A549 (cell line): ENCODE results near the gene PAX3. TPM values are rescaled to one million over a fixed set of nuclear protein-coding genes. Genes with fewer than 3 reads are reported as not detected.

Source experiments
- ATAC-seq, 2 experiments: fragments of 200-7000 bp in 1 of 2; fragments of >200 bp in 1 of 2; cut with Nextera tagmentation in 1 of 2; cut with Tn5 transposase in 1 of 2; 3 replicates each; pipeline versions ENCODE4 v1.8.0 to v1.9.1; 2018 to 2020; ENCODE audit warnings: mild to moderate bottlenecking in 1 of 2, moderate library complexity in 1 of 2
- CTCF ChIA-PET: fragments of 300-600 bp; sonication (Branson Sonifier 250); formaldehyde crosslinking; extraction: SDS; loops from one replicate; lab custom pipeline; 2021; ENCODE audit warnings: antibody characterized with exemption, inconsistent platforms; lab: Yijun Ruan, JAX
- POLR2A ChIA-PET: fragments of 350-600 bp; formaldehyde crosslinking; extraction: SDS; loops from one replicate; lab custom pipeline; 2021; ENCODE audit warnings: antibody characterized with exemption, inconsistent platforms; lab: Yijun Ruan, JAX
- DNase-seq, 2 experiments: peaks; one replicate each; pipeline versions ENCODE4 v3.0.0 to v3.0.0-alpha.2; 2011 to 2016; ENCODE audit warnings: low read depth in 1 of 2, low spot score in 1 of 2
- FAIRE-seq: peaks from 2 replicates; lab custom pipeline; 2011; peaks lifted over from hg19 to GRCh38; lab: Jason Lieb, UNC
- H3K27ac ChIP-seq, 2 experiments: fragments of >200 bp; sonication (Bioruptor Twin); formaldehyde crosslinking; 3 replicates each; pipeline ENCODE4 v1.5.1; 2016 to 2017
- H3K4me1 ChIP-seq: fragments of >200 bp; sonication (Bioruptor Twin); formaldehyde crosslinking; 3 replicates; pipeline ENCODE4 v1.6.1; 2016
- H3K4me2 ChIP-seq: fragments of >200 bp; sonication (Bioruptor Twin); formaldehyde crosslinking; 3 replicates; pipeline ENCODE4 v1.6.1; 2016
- H3K4me3 ChIP-seq: fragments of >200 bp; sonication (Bioruptor Twin); formaldehyde crosslinking; 3 replicates; pipeline ENCODE4 v1.5.1; 2016
- H3K9me3 ChIP-seq: fragments of >200 bp; sonication (Bioruptor Twin); formaldehyde crosslinking; 3 replicates; pipeline ENCODE4 v1.6.1; 2016
- BCL3 ChIP-seq: fragments of >200 bp; sonication (Bioruptor Twin); formaldehyde crosslinking; IDR thresholded peaks from 3 replicates; pipeline ENCODE4 v1.6.1; 2016
- CBX2 ChIP-seq: fragments of 200-600 bp; sonication (generic); IDR thresholded peaks from 2 replicates; pipeline ENCODE4 v1.6.1; 2016; ENCODE audit warnings: low read depth, mild to moderate bottlenecking, borderline replicate concordance
- CBX8 ChIP-seq: fragments of 200-600 bp; sonication (generic); IDR thresholded peaks from 2 replicates; pipeline ENCODE4 v1.6.1; 2016
- CHD2 ChIP-seq: fragments of 150-350 bp; IDR thresholded peaks from 2 replicates; pipeline ENCODE4 v1.6.1; 2014; ENCODE audit warnings: low read length; ENCODE audit not compliant: partially characterized antibody
- CHD4 ChIP-seq: fragments of 200-600 bp; sonication (generic); IDR thresholded peaks from 2 replicates; pipeline ENCODE4 v1.6.1; 2016; ENCODE audit warnings: antibody characterized with exemption, mild to moderate bottlenecking, borderline replicate concordance
- CTCF ChIP-seq: fragments of >200 bp; sonication (Bioruptor Twin); formaldehyde crosslinking; IDR thresholded peaks from 3 replicates; pipeline ENCODE4 v1.5.1; 2016
- EHF ChIP-seq: fragments of 250-450 bp; sonication (Bioruptor Pico); IDR thresholded peaks from 2 replicates; pipeline ENCODE4 v1.5.0; 2020; ENCODE audit warnings: mild to moderate bottlenecking
- EHMT2 ChIP-seq: fragments of 200-600 bp; sonication (generic); IDR thresholded peaks from 2 replicates; pipeline ENCODE4 v1.6.1; 2016; ENCODE audit warnings: antibody characterized with exemption, low read depth, mild to moderate bottlenecking, moderate library complexity
- FOSB ChIP-seq: fragments of 250-450 bp; sonication (Bioruptor Pico); IDR thresholded peaks from 2 replicates; pipeline ENCODE4 v1.5.0; 2020; ENCODE audit warnings: mild to moderate bottlenecking, moderate library complexity
- FOSL2 ChIP-seq, 2 experiments: fragments of 450-650 bp in 1 of 2; fragments of >200 bp in 1 of 2; sonication (Bioruptor Twin) in 1 of 2; formaldehyde crosslinking; IDR thresholded peaks; 2 replicates each; pipeline versions ENCODE4 v1.5.0 to v1.6.1; 2016 to 2020; ENCODE audit warnings: mild to moderate bottlenecking in 1 of 2, moderate library complexity in 1 of 2
- GATA3 ChIP-seq: IDR thresholded peaks from 2 replicates; pipeline ENCODE4 v1.6.1; 2012; ENCODE audit warnings: borderline replicate concordance
- HOXA7 ChIP-seq: fragments of 250-450 bp; sonication (Bioruptor Pico); IDR thresholded peaks from 2 replicates; pipeline ENCODE4 v1.5.0; 2020; ENCODE audit warnings: mild to moderate bottlenecking, moderate library complexity
- HOXB13 ChIP-seq: fragments of 250-450 bp; sonication (Bioruptor Pico); IDR thresholded peaks from 2 replicates; pipeline ENCODE4 v1.5.0; 2020; ENCODE audit warnings: low read depth, mild to moderate bottlenecking, moderate library complexity
- KDM1A ChIP-seq: fragments of 200-600 bp; sonication (generic); IDR thresholded peaks from 2 replicates; pipeline ENCODE4 v1.6.1; 2016; ENCODE audit warnings: low read depth, mild to moderate bottlenecking
- MAX ChIP-seq: IDR thresholded peaks from 2 replicates; pipeline ENCODE4 v1.6.1; 2012
- MYC ChIP-seq: IDR thresholded peaks from 2 replicates; pipeline ENCODE4 v1.6.1; 2012; ENCODE audit warnings: mild to moderate bottlenecking, inconsistent platforms, low read length, improper control_type of control experiment, borderline replicate concordance
- NFE2L2 ChIP-seq: fragments of 150-350 bp; conservative IDR thresholded peaks from 2 replicates; pipeline ENCODE4 v1.6.1; 2014; ENCODE audit warnings: low read length
- NR3C1 ChIP-seq: fragments of >200 bp; sonication (Bioruptor Twin); formaldehyde crosslinking; IDR thresholded peaks from 3 replicates; pipeline ENCODE4 v1.6.1; 2017
- RAD21 ChIP-seq, 2 experiments: fragments of >200 bp in 1 of 2; sonication (Bioruptor Twin) in 1 of 2; formaldehyde crosslinking in 1 of 2; IDR thresholded peaks in 1 of 2; conservative IDR thresholded peaks in 1 of 2; 2 replicates in 1 of 2; 3 replicates in 1 of 2; pipeline ENCODE4 v1.6.1; 2012 to 2018; ENCODE audit warnings: inconsistent platforms in 1 of 2
- RCOR1 ChIP-seq: fragments of 150-350 bp; IDR thresholded peaks from 2 replicates; pipeline ENCODE4 v1.6.1; 2014; ENCODE audit warnings: antibody characterized with exemption, low read length, low read depth
- RFX5 ChIP-seq: fragments of 450-650 bp; IDR thresholded peaks from 2 replicates; pipeline ENCODE4 v1.7.1; 2014; ENCODE audit warnings: antibody characterized with exemption, mild to moderate bottlenecking, moderate library complexity
- RNF2 ChIP-seq: fragments of 200-600 bp; sonication (generic); IDR thresholded peaks from 2 replicates; pipeline ENCODE4 v1.6.1; 2016; ENCODE audit warnings: low read depth, mild to moderate bottlenecking, antibody characterized with exemption, moderate library complexity, borderline replicate concordance
- ZSCAN20 ChIP-seq: fragments of 250-450 bp; sonication (Bioruptor Pico); IDR thresholded peaks from 2 replicates; pipeline ENCODE4 v1.8.0; 2022; ENCODE audit warnings: mild to moderate bottlenecking, moderate library complexity
- WGBS: methylation state at CpG from one replicate; pipeline ENCODE4 v1.1.6; 2017; ENCODE audit errors: missing lambda C conversion rate; 5-methylcytosine and 5-hydroxymethylcytosine counted together
- polyA plus RNA-seq, 4 experiments: library from polyadenylated mRNA; depleted of rRNA in 3 of 4; stranded (reverse); fragments of >200 nt; fragmentation: RNase III in 1 of 4; extraction: RNeasy Plus Mini Kit Qiagen cat#74134 plus additional on column Dnase treatment in 1 of 4; gene quantifications; 2 replicates in 3 of 4; 3 replicates in 1 of 4; pipeline ENCODE4 v1.2.3, GENCODE V29; 2011 to 2017

PAX3 gene
- polyA plus RNA-seq, 2 of the 4 experiments (the other 2 are of a cell fraction): not detected

- FAIRE-seq (no peak), DNase-seq (no peak), ATAC-seq (no peak)
- H3K9me3 ChIP-seq: no peaks in the 10 kb centered on the region
- TF ChIP-seq NFE2L2 (no peak), KDM1A (no peak), MYC (no peak), NR3C1 (no peak), CHD2 (no peak)
- CTCF ChIA-PET: no interaction called here
- POLR2A ChIA-PET: no interaction called here
- no peaks in the 10 kb centered on the region for H3K4me1 ChIP-seq
- WGBS: 10% methylated on average over 5 of the region's 5 CpGs
- H3K4me2 ChIP-seq: no peak overlapping the region
- H3K27ac ChIP-seq: no peak overlapping the region
- H3K4me3 ChIP-seq: no peak overlapping the region
Measured at GRCh38 chr2:222280795-222281194, 18.0 kb downstream of the PAX3 start.

GRCh38 chr2:222272446-222273015, 26.3 kb downstream of the PAX3 start:
- Histone ChIP-seq H3K4me3 (no peak overlapping the region), H3K27ac (no peak overlapping the region), H3K9me3 (no peaks in the 10 kb centered on the region), H3K4me2 (no peak overlapping the region), H3K4me1 (no peaks in the 10 kb centered on the region)
- DNase-seq: no peak
- TF ChIP-seq RNF2 (peak; percentile 53; the same call in 1 of the 2 replicates), CBX8 (no peak)
- no peak for FAIRE-seq
- WGBS: 5% methylated on average over 4 of the region's 4 CpGs
- ChIA-PET POLR2A (no interaction called here), CTCF (interaction anchor here (0.7 kb wide), 1 partner anchor 299 kb away, joined by 3 read pairs; no protein-coding TSS in a partner anchor)
- ATAC-seq: no peak

- CTCF ChIA-PET: no interaction called here
- FAIRE-seq (no peak), ATAC-seq (no peak)
- no peak overlapping the region for H3K27ac ChIP-seq
- no peak overlapping the region for H3K4me3 ChIP-seq
- WGBS: 54% methylated on average over 5 of the region's 5 CpGs
- no peak overlapping the region for H3K4me2 ChIP-seq
- TF ChIP-seq CHD2: no peak
- TF ChIP-seq MAX: no peak
- no peak for TF ChIP-seq NFE2L2
- no peak for TF ChIP-seq HOXA7 (CRISPR knock-in tag)
- no peak for TF ChIP-seq HOXB13 (CRISPR knock-in tag)
- no peak for TF ChIP-seq RAD21 (conservative IDR thresholded peaks at IDR 0.05 in 1 of 2, IDR thresholded peaks at IDR 0.05 in 1 of 2)
- TF ChIP-seq CBX2: no peak
- TF ChIP-seq RNF2: no peak
- no peak for TF ChIP-seq EHMT2
- no peak for TF ChIP-seq ZSCAN20
- TF ChIP-seq FOSL2 (IDR thresholded peaks at IDR 0.05): no peak
- no peak for TF ChIP-seq FOSL2 (CRISPR knock-in tag; IDR thresholded peaks at IDR 0.05)
- TF ChIP-seq GATA3: no peak
- TF ChIP-seq, all 56 proteins: peak for 0
- Histone ChIP-seq H3K9me3 (no peaks in the 10 kb centered on the region), H3K4me1 (no peaks in the 10 kb centered on the region)
- POLR2A ChIA-PET: no interaction called here
- no peak for DNase-seq
Measured at GRCh38 chr2:222271854-222272253, 26.9 kb downstream of the PAX3 start.

GRCh38 chr2:222270396-222270795, 28.4 kb downstream of the PAX3 start:
- no peak overlapping the region for H3K27ac ChIP-seq
- no peak overlapping the region for H3K4me2 ChIP-seq
- WGBS: 66% methylated on average over 3 of the region's 3 CpGs
- DNase-seq (no peak), ATAC-seq (no peak), FAIRE-seq (no peak)
- no peaks in the 10 kb centered on the region for H3K9me3 ChIP-seq
- no peaks in the 10 kb centered on the region for H3K4me1 ChIP-seq
- H3K4me3 ChIP-seq: no peak overlapping the region
- CTCF ChIA-PET: no interaction called here
- POLR2A ChIA-PET: no interaction called here
- TF ChIP-seq RAD21 (conservative IDR thresholded peaks at IDR 0.05 in 1 of 2, IDR thresholded peaks at IDR 0.05 in 1 of 2) (no peak), RCOR1 (no peak), RFX5 (no peak), BCL3 (no peak), EHF (no peak), RNF2 (no peak), KDM1A (no peak), FOSB (no peak), CHD4 (no peak), CTCF (no peak)
